GM21529 (cell line): ENCODE measurements around the gene GABRA5.
"Not testable (repeated sequence)": the region's sequence is repeated elsewhere in the genome, so short reads cannot be mapped to it uniquely, and the experiment has no call there.

ENCODE experiments used
- ATAC-seq: cut with Tn5 transposase; IDR thresholded peaks from one replicate; pipeline ENCODE4 v1.9.1; 2021; ENCODE audit not compliant: unreplicated experiment

GABRA5 gene

DNA sequence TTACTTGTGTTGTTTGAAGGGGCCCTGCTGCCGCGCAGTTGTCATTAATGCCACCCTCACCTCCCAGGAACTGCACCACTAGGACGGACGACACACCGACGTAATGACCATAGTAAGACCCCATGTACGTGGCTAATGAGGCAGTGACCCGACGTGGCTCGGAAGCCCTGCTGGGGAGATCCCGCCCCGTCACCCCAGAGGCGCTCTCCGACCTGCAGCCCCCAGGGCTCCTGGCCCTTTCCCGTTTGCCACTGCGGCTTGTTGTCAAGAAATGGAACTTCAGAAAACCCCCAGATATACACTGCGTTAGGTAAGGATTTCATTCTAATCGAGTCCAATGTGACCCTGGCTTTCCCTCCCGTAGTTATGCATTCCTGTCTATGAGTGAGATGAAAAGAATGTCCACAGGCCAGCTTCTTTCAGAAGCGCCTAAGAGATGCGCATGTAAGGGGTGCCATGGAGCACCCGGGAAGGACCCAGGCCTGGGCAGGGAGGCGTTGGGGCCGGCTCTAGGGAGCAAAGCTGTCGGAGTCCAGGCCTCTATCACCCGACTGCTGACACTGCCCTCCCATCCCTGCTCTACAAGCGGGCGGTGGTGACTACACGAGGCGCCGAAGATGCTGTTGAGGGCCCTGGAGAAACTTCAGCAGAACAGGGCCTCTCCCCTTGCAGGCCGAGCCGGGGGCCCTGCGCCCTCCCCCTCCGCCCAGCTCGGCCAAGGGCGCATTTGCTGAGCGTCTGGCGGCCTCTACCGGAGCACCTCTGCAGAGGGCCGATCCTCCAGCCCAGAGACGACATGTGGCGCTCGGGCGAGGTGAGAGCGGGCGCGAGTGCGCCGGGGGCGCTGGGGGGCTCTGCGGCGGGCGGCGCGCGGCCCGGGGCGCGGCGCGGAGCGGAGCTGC lies at the start of gene GABRA5:
Gene GABRA5 (plus strand): TSS at position 765 of the 902 bp plus-strand sequence. CDS start 2,187 bp downstream, outside the sequence.
- ATAC-seq, result no peak

DNA sequence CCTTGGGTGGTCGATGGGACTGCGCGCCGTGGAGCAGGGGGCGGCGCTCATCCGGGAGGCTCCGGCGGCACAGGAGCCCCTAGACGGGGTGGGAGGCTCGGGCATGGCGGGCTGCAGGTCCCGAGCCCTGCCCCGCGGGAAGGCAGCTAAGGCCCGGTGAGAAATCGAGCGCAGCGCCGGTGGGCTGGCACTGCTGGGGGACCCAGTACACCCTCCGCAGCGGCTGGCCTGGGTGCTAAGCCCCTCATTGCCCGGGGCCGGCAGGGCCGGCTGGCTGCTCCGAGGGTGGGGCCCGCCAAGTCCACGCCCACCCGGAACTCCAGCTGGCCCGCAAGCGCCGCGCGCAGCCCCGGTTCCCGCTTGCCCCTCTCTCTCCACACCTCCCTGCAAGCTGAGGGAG lies 35.7 kb upstream of the GABRA5 start:
- ATAC-seq, result not testable (repeated sequence)

- ATAC-seq, result no peak
Measured at GRCh38 chr15:26831951-26832350, 34.9 kb upstream of the GABRA5 start.

- ATAC-seq, result no peak
Measured at GRCh38 chr15:26838742-26839460, 28.0 kb upstream of the GABRA5 start.

DNA sequence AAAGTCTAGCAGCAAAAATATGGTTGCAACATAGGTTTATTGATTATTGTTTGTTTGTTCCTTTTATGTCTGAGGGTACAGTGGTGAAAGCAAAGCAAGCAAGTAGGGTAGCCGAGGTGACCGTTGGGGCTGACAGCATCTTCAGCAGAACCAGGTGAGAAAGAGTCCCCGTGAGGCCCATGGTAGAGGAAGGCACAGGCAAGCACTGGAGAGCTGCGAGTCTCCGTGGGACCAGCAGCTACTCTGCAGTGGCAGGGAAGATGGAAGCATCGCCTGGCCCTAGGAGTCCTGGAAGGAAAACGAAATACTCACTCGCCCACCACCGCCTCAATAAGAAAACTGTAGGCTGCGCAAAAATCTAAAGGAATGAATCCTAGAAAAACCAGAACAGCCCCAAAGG lies 25.3 kb upstream of the GABRA5 start:
- no peak for ATAC-seq

GRCh38 chr15:26841941-26842340 lies 24.9 kb upstream of the GABRA5 start:
- no peak for ATAC-seq

DNA sequence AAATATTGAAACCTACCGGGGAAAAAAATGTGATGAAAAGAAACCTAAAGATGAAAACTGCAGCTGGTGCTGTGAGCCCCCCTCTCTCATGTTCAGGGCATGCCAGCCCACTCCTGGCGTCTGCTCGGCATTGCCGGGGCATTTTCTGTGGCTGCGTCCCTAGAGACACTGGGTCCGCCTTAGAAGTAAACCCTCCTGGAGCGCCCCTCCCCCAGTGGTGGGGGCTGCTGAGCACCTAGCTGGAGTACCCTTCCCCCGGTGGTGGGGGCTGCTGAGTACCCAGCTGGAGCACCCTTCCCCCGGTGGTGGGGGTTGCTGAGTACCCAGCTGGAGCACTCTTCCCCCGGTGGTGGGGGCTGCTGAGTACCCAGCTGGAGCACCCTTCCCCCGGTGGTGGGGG lies 24.5 kb upstream of the GABRA5 start:
- ATAC-seq, result no peak

DNA sequence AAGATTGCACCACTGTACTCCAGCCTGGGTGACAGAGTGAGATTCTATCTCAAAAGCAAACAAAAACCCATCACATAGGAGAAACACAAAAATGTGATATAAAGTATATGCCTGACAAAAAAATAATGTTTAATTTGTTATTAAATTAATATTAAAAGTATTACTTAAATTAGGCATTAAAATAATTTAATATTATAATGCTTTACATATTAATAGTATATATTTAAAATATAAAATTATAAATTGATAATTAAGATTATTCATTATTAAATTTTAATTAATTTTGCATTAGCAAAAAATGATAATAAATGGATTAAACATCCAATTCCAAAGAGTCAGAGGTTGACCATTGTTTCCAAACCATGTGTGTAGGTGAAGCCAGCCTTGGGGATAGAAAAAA lies 22.0 kb upstream of the GABRA5 start:
- no peak for ATAC-seq

DNA sequence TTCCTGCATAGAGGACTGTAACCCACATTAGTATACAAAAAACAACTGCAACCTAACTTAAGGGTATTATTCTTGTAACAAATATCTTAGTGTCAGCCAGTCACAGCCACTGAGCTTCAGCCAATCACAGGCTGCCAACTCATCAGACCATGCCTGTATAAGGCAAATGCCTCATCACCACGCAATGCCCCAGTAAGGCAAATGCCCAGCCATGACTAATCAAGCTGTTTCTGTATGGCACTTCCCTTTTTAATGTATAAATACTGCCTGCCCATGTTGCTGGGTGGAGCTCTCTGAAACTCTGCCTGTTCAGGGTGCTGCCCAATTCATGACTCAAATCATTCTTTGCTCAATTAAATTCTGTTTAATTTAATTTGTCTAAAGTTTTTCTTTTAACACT lies 18.4 kb upstream of the GABRA5 start:
- no peak for ATAC-seq

DNA sequence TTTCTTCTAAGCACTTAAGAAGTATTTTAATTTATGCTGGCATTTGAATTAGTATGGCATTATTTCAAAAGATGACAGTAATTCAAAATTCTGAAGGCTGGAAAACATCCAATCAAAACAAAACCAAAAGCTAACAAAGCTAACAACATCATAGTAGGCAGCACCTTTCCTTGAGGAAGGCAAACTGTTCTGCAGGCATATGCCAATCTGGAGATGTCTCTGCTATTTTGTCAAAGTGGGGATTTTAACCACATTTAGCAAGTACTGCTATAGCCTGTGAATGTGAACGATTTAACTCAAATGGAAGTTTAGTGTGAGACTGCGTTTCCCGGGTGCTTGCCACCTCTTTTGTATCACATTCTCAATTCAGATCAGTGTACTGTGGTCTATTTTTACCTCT lies 16.7 kb upstream of the GABRA5 start:
- ATAC-seq, result no peak

DNA sequence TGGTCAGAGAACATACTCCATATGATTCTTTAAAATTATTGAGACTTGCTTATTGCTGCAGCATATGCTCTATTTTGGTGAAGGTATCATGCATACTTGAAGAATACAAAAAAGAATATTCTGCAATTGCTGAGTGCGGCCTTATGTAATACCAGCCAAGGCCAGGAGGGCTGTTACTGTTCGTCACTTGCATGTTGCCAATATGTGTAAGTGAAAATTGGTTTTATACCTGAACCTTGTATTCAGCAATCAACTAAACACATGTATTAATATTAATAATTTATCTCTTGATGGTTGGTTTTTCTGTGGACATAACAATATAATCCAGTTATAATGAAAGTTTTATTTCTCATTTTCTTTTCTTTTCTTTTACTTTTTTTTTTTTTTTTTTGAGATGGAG lies 13.9 kb upstream of the GABRA5 start:
- no peak for ATAC-seq

GRCh38 chr15:26854435-26854834 lies 12.4 kb upstream of the GABRA5 start:
- no peak for ATAC-seq

- no peak for ATAC-seq
Measured at GRCh38 chr15:26864664-26865191, 2.1 kb upstream of the GABRA5 start.

- ATAC-seq, result no peak
Measured at GRCh38 chr15:26867200-26868007, 542 bp downstream of the GABRA5 start.

GRCh38 chr15:26868029-26868685 lies 1.3 kb downstream of the GABRA5 start:
- no peak for ATAC-seq

DNA sequence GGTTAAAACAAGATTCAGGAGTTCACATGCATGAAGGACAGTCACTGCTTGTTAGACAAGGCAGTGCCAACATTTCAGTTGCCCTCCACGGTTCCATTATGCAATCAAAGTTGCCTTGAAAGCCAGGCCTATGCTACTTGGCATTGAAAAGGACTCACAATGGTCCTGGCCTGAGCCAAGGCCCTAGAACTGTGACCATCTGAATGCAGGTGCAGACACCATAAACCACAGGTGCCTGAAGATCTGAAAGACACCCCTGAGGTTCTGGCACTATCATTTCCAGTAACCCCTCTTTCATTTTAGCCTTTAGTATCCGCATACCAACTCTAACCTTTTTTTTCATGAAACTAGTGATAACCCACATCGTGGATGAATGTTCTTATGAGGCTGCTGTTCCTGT lies 2.8 kb downstream of the GABRA5 start:
- ATAC-seq, result no peak

GRCh38 chr15:26870346-26870745 lies 3.5 kb downstream of the GABRA5 start:
- ATAC-seq, result no peak

- ATAC-seq, result no peak
Measured at GRCh38 chr15:26872206-26872605, 5.3 kb downstream of the GABRA5 start.

- ATAC-seq, result no peak
Measured at GRCh38 chr15:26873846-26874245, 7.0 kb downstream of the GABRA5 start.

- ATAC-seq, result no peak
Measured at GRCh38 chr15:26874774-26875475, 8.1 kb downstream of the GABRA5 start.
